GM12891 (cell line): Measurements from ENCODE around the gene RAB36.
A peak's percentile ranks its signal among the peaks of the same experiment; 100 is the strongest.

Experiments
- DNase-seq: peaks from one replicate; pipeline ENCODE4 v3.0.0; 2011; ENCODE audit warnings: low spot score; ENCODE audit not compliant: insufficient read length
- FAIRE-seq: peaks from 2 replicates; lab custom pipeline; 2011; peaks lifted over from hg19 to GRCh38; lab: Jason Lieb, UNC
- PAX5 ChIP-seq: IDR thresholded peaks from 2 replicates; pipeline ENCODE4 v1.6.1; 2011; ENCODE audit warnings: low read length, moderate library complexity, mild to moderate bottlenecking; ENCODE audit not compliant: insufficient read depth, severe bottlenecking
- POLR2A ChIP-seq: IDR thresholded peaks from 2 replicates; pipeline ENCODE4 v1.6.1; 2011; ENCODE audit warnings: low read depth, low read length, control low read depth
- POLR2AphosphoS5 ChIP-seq: IDR thresholded peaks from 2 replicates; pipeline ENCODE4 v1.6.1; 2011; ENCODE audit warnings: low read depth, low read length, control low read depth
- POU2F2 ChIP-seq: IDR thresholded peaks from 2 replicates; pipeline ENCODE4 v1.6.1; 2011; ENCODE audit warnings: low read depth, mild to moderate bottlenecking, control low read depth, low read length, moderate library complexity
- SPI1 ChIP-seq: IDR thresholded peaks from 2 replicates; pipeline ENCODE4 v1.6.1; 2011; ENCODE audit warnings: low read depth, low read length, control low read depth
- TAF1 ChIP-seq: IDR thresholded peaks from 2 replicates; pipeline ENCODE4 v1.6.1; 2011; ENCODE audit warnings: low read depth, low read length, control low read depth

Gene RAB36

DNA sequence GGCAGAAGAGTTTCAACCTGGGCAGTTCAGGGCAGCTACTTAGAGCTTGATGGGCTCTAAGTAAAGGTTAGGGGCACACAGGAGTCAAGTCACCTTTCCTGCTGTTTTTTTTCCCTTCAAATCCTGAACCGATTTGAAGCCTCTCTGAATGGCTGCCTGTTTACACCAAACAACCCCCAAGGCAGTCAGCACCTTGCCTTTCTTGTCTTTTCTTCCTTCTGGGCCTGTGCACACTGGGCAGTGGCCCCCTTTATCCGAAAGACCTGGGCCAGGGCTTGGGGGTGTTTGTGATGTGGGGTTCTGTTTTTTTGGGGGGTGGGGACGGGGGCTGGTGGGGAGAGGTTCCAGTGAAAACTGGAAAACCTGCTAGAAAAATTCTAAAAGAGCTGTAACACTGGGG lies 7.8 kb upstream of the RAB36 start:
- TF ChIP-seq TAF1 (no peak), POLR2A (no peak), PAX5 (no peak), SPI1 (no peak), POU2F2 (no peak), POLR2AphosphoS5 (no peak)
- FAIRE-seq (no peak), DNase-seq (no peak)

DNA sequence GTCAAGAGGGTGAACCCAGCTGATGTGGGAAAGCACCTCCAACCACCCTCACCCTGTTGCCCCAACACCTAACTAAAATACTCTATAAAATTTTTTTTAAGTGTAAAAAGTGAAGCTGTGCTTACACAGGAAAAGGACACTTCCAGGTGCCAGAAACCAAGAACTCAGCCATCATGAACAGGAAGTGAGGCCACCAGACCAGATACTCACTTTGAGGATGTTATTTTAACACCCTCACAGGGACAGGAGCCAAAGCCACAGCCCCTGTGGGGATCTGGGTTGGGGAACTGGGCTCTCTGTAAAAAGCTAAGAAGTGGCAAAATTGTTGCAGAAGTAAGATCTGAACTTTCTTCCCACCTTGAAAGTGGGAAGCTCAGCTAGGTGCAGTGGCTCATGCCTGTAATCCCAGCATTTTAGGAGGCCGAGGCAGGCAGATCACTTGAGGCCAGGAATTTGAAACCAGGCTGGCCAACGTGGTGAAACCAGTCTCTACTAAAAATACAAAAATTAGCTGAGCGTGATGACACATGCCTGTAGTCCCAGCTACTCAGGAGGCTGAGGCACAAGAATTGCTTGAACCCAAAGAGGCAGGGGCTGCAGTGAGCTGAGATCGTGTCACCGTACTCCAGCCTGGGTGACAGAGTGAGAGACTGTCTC lies 7.2 kb upstream of the RAB36 start:
- no peak for DNase-seq
- peak; percentile 74 for FAIRE-seq
- no peak for TF ChIP-seq POLR2A
- peak; percentile 72 for TF ChIP-seq SPI1

DNA sequence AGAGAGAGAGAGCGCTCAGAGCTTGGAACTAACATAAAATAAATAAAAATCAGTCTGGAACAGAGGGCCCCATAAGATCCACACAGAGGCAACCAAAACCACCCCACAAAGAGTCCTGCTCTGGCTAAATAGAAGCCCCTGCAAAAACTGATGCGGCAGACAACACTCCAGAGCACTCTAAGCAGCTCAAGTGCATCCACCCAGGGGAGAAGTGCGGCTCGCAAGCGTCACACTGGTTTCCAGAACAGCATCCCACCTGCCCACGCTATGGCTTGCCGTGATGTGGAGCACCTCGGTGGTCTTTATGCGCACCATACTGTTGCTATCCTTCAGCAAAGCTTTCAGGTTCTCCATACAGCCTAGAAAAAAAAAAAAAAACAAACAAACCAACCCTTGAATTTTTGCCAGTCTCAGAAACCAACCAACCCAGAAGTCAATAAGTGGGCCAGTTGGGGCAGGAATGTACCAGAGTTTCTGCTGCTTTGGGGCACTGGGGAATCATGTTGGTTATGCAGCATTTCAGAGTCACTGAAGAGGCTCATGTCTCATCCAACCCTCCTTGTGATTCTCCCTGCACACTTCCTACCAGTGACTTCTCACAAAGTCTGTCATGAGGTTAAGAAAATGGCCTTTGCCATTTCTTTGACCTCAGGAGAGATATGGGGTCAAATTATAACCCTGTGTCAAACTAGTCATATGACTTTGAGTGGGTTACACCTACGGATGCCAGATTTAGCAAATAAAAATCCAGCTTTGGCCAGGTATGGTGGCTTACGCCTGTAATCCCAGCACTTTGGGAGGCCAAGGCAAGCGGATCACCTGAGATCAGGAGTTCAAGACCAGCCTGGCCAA lies 6.5 kb upstream of the RAB36 start:
- DNase-seq (no peak), FAIRE-seq (no peak)
- no peak for TF ChIP-seq TAF1
- no peak for TF ChIP-seq PAX5
- TF ChIP-seq POLR2A, result no peak
- no peak for TF ChIP-seq POU2F2
- TF ChIP-seq POLR2AphosphoS5, result no peak
- TF ChIP-seq SPI1, result no peak

DNA sequence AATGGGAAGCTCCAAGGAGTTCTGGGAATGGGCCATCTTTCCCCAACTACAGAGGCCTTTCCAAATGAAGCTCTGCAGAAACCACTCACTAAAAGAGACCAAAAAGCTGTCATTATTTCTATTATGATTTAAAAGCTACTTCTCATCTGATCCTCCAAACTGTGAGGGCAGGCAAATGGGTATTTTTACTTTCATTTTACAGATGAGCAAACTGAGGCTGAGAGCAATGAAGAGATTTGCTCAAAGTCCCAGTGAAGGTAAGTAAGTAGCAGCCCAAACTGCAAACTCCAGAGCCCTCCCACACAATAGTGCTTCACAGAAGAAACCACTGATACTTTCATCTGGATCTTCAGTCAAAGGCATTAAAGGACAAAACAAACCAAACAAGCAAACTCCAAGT lies 4.9 kb upstream of the RAB36 start:
- FAIRE-seq (no peak), DNase-seq (no peak)
- TF ChIP-seq POU2F2 (no peak), POLR2AphosphoS5 (no peak), PAX5 (no peak), SPI1 (no peak), TAF1 (no peak), POLR2A (no peak)

GRCh38 chr22:23142546-23143105 lies 2.7 kb upstream of the RAB36 start:
- TF ChIP-seq POLR2A, result no peak
- no peak for TF ChIP-seq POLR2AphosphoS5
- no peak for TF ChIP-seq POU2F2
- no peak for TF ChIP-seq TAF1
- no peak for TF ChIP-seq PAX5
- TF ChIP-seq SPI1, result no peak
- no peak for DNase-seq
- FAIRE-seq, result no peak

DNA sequence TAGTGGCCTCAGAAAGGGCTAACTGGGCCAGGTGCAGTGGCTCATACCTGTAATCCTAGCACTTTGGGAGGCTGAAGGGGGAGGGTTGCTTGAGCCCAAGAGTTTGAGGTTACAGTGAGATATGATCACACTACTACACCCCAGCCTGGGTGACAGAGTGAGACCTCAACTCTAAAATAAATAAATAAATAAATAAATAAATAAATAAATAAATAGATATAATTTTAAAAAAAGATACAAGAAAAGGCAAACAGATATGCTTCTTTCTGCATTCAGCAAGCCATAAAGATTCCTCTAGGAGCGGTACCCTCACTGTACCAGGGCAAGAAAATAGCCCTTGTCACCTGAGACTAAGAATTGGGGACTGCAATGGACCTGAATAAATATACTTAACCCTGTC lies 2.2 kb upstream of the RAB36 start:
- FAIRE-seq (no peak), DNase-seq (no peak)
- TF ChIP-seq SPI1, result no peak
- no peak for TF ChIP-seq POLR2AphosphoS5
- no peak for TF ChIP-seq POU2F2
- no peak for TF ChIP-seq PAX5
- TF ChIP-seq TAF1, result no peak
- TF ChIP-seq POLR2A, result no peak

- TF ChIP-seq SPI1 (no peak), TAF1 (no peak), POU2F2 (no peak)
- DNase-seq (no peak), FAIRE-seq (no peak)
Measured at GRCh38 chr22:23144432-23144831, 845 bp upstream of the RAB36 start.

DNA sequence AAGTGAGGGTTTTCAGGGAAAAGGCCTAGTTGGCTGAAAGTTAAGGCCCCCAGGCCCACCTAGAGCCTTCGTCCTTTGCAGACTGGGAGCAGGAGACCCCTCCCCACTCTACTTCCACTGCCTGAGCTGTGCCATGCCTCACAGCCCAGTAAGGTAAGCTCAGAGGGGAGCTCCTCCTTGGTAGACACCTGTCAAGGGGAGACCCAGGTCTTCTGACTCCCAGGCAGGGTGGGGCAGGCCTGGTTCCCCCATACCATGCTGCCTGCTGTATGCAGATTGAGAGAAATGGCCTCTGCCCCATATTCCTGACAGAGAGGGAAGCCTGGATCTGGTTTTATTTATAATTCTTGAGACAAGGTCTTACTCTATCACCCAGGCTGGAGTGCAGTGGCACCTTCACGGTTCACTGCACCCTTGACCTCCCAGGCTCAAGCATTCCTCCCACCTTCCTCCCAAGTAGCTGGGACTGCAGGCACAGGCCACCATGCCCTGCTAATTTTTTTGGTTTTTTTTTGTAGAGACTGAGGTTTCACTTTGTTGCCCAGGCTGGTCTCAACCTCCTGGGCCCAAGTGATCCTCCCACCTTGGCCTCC lies 697 bp downstream of the RAB36 start:
- no peak for TF ChIP-seq PAX5
- no peak for TF ChIP-seq POLR2A
- no peak for TF ChIP-seq TAF1
- TF ChIP-seq SPI1, result no peak
- TF ChIP-seq POLR2AphosphoS5, result no peak
- TF ChIP-seq POU2F2, result no peak
- no peak for FAIRE-seq
- no peak for DNase-seq

DNA sequence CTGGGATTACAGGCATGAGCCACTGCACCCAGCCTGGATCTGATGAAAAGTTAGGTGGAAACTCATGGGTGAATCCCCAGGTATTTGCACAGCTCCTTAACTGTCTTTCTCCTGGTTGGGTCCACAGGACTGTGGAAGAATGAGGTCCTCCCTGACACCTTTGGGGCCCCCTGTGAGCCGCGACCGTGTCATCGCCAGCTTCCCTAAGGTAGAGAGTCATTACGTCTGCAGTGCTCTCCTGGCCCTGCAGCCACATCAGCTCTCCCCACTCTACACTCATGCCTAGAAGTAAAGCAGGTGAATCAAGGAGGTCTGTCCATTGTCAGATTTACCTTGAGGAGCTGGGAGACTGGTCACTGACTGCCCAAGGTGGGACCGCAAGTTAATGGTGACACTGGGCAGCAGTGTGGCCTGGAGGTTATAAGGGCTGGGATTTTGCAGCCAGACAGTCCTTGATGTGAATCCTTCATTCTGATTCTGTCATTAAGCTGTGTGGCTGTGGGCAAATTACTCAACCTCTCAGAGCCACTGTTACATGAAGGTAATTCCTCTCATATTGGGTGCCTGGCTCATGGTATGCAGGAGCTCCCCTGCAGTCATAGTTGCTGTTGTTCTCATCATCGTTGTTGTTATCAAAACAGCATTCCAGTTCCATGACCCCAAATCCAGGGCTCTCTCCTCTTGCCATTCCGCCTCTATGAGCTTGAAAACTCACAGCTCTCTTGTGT lies 1.4 kb downstream of the RAB36 start:
- no peak for FAIRE-seq
- TF ChIP-seq POU2F2 (no peak), POLR2AphosphoS5 (no peak), POLR2A (no peak), PAX5 (no peak), SPI1 (no peak)

More for the DNA sequence above, 1.4 kb downstream of the RAB36 start:
- no peak for DNase-seq
